RCC 7860 (cell line): ENCODE results near the gene UBE3A.
"Not testable (repeated sequence)": the region's sequence is repeated elsewhere in the genome, so short reads cannot be mapped to it uniquely, and the experiment has no call there.

ENCODE experiments used
- DNase-seq: peaks from one replicate; pipeline ENCODE4 v3.0.0-alpha.2; 2015; ENCODE audit warnings: low spot score
- FAIRE-seq: peaks from 2 replicates; lab custom pipeline; 2012; peaks lifted over from hg19 to GRCh38; lab: Jason Lieb, UNC

Gene UBE3A

GRCh38 chr15:25439369-25439836 is 579 bp upstream of the UBE3A start:
- no peak for DNase-seq

GRCh38 chr15:25437777-25438600 is 835 bp downstream of the UBE3A start:
- no peak for FAIRE-seq
- no peak for DNase-seq

More at GRCh38 chr15:25439369-25439836, 579 bp upstream of the UBE3A start:
- no peak for FAIRE-seq

- FAIRE-seq (no peak), DNase-seq (no peak)
Observed at GRCh38 chr15:25436707-25437106, 2.1 kb downstream of the UBE3A start.

GRCh38 chr15:25435474-25436243 is 3.2 kb downstream of the UBE3A start:
- no peak for DNase-seq
- no peak for FAIRE-seq

- FAIRE-seq: no peak
Observed at GRCh38 chr15:25433118-25433865, 5.5 kb downstream of the UBE3A start.

DNA sequence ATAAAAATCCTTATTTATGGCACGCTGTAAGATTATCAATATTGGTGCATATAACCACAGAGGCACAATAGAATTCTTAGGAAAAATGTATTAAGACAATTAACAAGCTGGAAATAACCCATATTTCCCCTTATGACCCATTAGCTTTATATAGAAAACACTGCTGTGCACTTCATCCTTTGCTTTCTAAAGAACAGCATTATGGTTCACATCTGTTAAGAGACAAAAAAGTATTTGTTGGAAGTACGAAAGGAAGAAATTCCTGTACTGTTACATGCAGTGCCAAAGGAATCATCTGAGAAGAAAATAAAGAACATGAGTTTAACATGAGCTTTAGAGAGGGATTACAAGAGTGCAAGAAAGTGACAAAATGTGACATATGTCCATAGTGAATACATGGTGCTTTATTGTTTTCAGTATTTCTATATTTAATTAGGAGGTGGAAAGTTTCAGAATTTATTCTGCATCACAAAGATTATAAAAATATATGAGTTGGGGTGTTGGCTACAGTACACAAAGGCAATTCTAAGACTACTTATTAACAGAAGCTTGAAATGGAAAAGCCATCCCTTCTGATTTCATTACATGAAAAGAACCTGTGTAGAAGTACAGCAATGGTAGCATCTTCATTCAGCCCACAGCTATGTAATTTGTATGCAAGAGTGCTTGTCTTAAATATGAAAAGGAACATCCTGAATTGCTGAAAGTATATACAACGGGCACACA is 6.8 kb downstream of the UBE3A start:
- no peak for DNase-seq
- no peak for FAIRE-seq

More at GRCh38 chr15:25433118-25433865, 5.5 kb downstream of the UBE3A start:
- no peak for DNase-seq

DNA sequence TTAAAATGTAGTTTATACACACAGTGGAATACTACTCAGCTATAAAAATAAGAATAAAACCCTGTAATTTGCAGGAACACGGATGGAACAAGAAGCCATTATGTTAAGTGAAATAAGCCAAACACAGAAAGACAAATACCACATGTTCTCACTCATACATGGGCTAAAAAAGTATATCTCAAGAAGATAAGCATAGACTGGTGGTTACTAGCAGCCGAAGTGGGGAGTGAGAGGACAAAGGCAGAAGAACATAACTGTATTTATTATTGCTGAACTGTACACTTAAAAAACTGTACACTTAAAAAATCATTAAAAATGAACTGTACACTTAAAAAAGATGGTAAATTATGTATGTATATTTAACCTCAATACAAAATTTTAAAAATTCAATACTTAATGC is 11.0 kb downstream of the UBE3A start:
- DNase-seq (no peak), FAIRE-seq (no peak)

- no peak for FAIRE-seq
Observed at GRCh38 chr15:25426896-25427610, 11.8 kb downstream of the UBE3A start.

GRCh38 chr15:25424073-25424472 is 14.8 kb downstream of the UBE3A start:
- FAIRE-seq: no peak
- no peak for DNase-seq

More at GRCh38 chr15:25426896-25427610, 11.8 kb downstream of the UBE3A start:
- no peak for DNase-seq

- FAIRE-seq (no peak), DNase-seq (no peak)
Observed at GRCh38 chr15:25422021-25422420, 16.8 kb downstream of the UBE3A start.

DNA sequence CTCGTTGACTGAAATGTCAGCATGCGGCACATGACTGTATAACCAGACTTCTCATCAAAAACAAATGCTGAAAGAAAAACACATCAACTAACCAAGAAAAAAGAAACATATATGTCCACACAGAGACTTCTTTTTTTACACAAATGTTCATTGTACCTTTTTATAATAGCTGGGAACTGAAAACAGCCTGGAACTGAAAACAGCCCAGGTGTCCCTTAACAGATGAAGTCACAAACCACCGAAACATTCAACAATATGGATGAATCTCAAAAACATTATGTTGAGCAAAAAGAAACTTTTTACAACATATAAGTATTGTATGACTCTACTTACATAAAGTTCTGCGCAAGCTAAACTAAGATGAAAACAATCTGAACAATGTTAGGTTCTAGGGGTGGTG is 20.6 kb downstream of the UBE3A start:
- DNase-seq: no peak
- FAIRE-seq: no peak

DNA sequence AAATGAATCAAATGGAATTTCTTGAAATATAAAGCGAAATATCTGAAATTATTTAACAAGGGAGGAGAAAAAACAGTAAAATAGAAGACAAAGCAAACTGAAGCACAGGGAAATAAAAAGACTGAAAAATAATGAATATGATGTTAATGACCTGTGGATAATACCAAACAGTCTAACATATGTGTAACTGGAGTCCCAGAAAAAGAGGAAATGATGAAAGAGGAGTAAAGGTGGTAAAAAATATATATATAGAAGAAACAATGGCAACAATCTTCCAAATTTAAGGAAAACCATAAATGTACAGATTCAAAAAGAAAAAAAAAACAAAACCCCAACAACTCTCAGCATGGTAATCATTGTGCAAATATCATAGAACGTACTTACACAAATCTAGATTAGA is 21.2 kb downstream of the UBE3A start:
- DNase-seq: no peak
- FAIRE-seq: no peak

- peak; percentile 35 for DNase-seq
- peak; percentile 60 for FAIRE-seq
Observed at GRCh38 chr15:25416693-25417092, 22.1 kb downstream of the UBE3A start.

GRCh38 chr15:25415707-25416106 is 23.1 kb downstream of the UBE3A start:
- DNase-seq: no peak
- FAIRE-seq: no peak

DNA sequence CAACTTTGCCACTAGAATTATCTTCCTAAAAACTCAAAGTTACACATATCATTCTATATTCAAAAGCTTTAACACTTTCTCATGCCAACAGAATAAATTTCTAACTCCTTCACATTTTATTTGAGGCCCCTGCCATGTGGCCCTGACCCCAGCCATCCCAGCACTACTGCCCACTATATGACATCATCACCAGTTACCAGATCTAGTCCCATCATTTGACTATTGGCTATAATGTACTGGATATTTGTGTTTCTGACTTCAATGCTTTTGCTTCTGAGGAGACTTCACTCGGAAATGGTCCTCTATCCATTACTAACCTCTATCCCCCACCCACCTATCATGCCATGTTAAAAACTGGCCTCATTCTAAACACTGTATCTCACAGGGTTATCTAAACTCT is 23.6 kb downstream of the UBE3A start:
- DNase-seq (no peak), FAIRE-seq (no peak)

- no peak for FAIRE-seq
- DNase-seq: no peak
Observed at GRCh38 chr15:25410649-25411048, 28.2 kb downstream of the UBE3A start.

- FAIRE-seq, DNase-seq: not testable (repeated sequence)
Observed at GRCh38 chr15:25409731-25410130, 29.1 kb downstream of the UBE3A start.

- DNase-seq (no peak), FAIRE-seq (no peak)
Observed at GRCh38 chr15:25408929-25409328, 29.9 kb downstream of the UBE3A start.

DNA sequence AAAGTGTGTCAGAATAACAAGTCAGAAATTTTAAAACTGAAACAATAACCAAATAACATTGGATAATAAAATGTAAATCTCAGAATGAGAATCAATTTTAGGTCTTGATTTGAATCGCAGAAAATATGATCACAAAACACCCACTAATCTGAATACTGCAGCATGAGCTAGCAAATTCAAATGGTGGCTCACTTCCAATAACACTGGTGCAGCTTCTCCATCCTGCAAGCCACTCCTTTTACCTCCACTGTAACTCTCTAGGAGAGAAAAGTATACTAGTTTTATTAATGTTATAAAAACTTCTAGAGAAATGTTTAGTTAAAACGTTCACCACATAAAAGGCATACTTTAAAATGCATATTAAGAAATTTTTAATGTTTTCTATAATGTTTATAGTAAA is 30.4 kb downstream of the UBE3A start:
- no peak for DNase-seq
- FAIRE-seq: no peak

GRCh38 chr15:25407950-25408349 is 30.9 kb downstream of the UBE3A start:
- DNase-seq (no peak), FAIRE-seq (no peak)
